H1 (cell line): ENCODE data around the gene ANO6.

Source experiments
- CTCF ChIP-seq, 3 experiments: IDR thresholded peaks; 1 replicate in 2 of 3; 2 replicates in 1 of 3; pipeline versions ENCODE4 v1.5.1 to v1.6.1; 2011; ENCODE audit warnings: low read length in 3 of 3, mild to moderate bottlenecking in 3 of 3, inconsistent platforms in 2 of 3, low read depth in 1 of 3, moderate library complexity in 1 of 3; ENCODE audit not compliant: insufficient read depth in 1 of 3; ENCODE audit errors: control extremely low read depth in 1 of 3
- EZH2 ChIP-seq: fragments of 200-600 bp; sonication (generic); IDR thresholded peaks from 2 replicates; pipeline ENCODE4 v1.7.1; 2012; ENCODE audit warnings: low read depth, mild to moderate bottlenecking, moderate library complexity, low read length, inconsistent platforms; ENCODE audit not compliant: severe bottlenecking
- POLR2A ChIP-seq, 2 experiments: IDR thresholded peaks; 1 replicate in 1 of 2; 2 replicates in 1 of 2; pipeline ENCODE4 v1.6.1; 2011; ENCODE audit warnings: low read depth in 2 of 2, low read length in 2 of 2, mild to moderate bottlenecking in 2 of 2; ENCODE audit errors: control extremely low read depth in 1 of 2
- SRF ChIP-seq: IDR thresholded peaks from 2 replicates; pipeline ENCODE4 v1.6.1; 2011; ENCODE audit warnings: mild to moderate bottlenecking, low read depth, low read length, moderate library complexity

- TF ChIP-seq CTCF (IDR thresholded peaks at IDR 0.05; ENCODE audit: control extremely low read depth in 1 of 3, insufficient read depth in 1 of 3, low read depth in 1 of 3, low read length in 3 of 3) (no peak), POLR2A (IDR thresholded peaks at IDR 0.05; ENCODE audit: control extremely low read depth in 1 of 2, low read depth in 2 of 2, low read length in 2 of 2) (no peak), SRF (no peak), EZH2 (no peak)
These were observed 192.8 kb downstream of the ANO6 start for GRCh38 chr12:45408729-45409114.
